GM12873 (cell line): Measurements from ENCODE around the gene DNLZ.

ENCODE experiments used
- CTCF ChIP-seq: IDR thresholded peaks from 2 replicates; pipeline ENCODE4 v1.5.1; 2012; ENCODE audit warnings: low read depth, mild to moderate bottlenecking, moderate library complexity, low read length, control low read depth; ENCODE audit not compliant: insufficient read depth; ENCODE audit errors: missing control alignments

The DNLZ gene

GRCh38 chr9:136329636-136330405 is 33.7 kb downstream of the DNLZ start:
- TF ChIP-seq CTCF, result no peak

GRCh38 chr9:136329211-136329627 is 34.3 kb downstream of the DNLZ start:
- TF ChIP-seq CTCF, result no peak

- TF ChIP-seq CTCF, result no peak
These were observed 34.9 kb downstream of the DNLZ start for GRCh38 chr9:136328622-136329041.

GRCh38 chr9:136328011-136328621 is 35.4 kb downstream of the DNLZ start:
- TF ChIP-seq CTCF, result no peak

- no peak for TF ChIP-seq CTCF
These were observed 36.1 kb downstream of the DNLZ start, which contains the start of gene GPSM1 for GRCh38 chr9:136327304-136327974. Gene GPSM1, plus strand, starts transcription at chr9:136327539. Its CDS starts 157 bp downstream, at chr9:136327696.

- TF ChIP-seq CTCF, result no peak
These were observed 36.7 kb downstream of the DNLZ start for GRCh38 chr9:136326761-136327303.
